HepG2 (cell line): Measurements from ENCODE around the gene ZC3H7B. TPM values are rescaled to one million over a fixed set of nuclear protein-coding genes. Genes with fewer than 3 reads are reported as not detected.

Experiments used
- ESRRA ChIP-seq: sonication (generic); formaldehyde crosslinking; IDR thresholded peaks from 2 replicates; pipeline ENCODE4 v1.5.1; 2020; ENCODE audit warnings: mild to moderate bottlenecking, low read depth, missing genetic modification reagents
- MYC ChIP-seq: sonication (generic); formaldehyde crosslinking; IDR thresholded peaks from 2 replicates; pipeline ENCODE4 v1.9.0; 2021; ENCODE audit warnings: missing genetic modification reagents, borderline replicate concordance
- SYNCRIP ChIP-seq: fragments of 200-400 bp; formaldehyde crosslinking; IDR thresholded peaks from 2 replicates; pipeline ENCODE4 v1.6.1; 2018; ENCODE audit warnings: mild to moderate bottlenecking, low read depth, low read length; ENCODE audit not compliant: insufficient read depth
- TEAD2 ChIP-seq: sonication (generic); formaldehyde crosslinking; IDR thresholded peaks from 2 replicates; pipeline ENCODE4 v1.9.0; 2021; ENCODE audit warnings: missing genetic modification reagents
- TMF1 ChIP-seq: sonication (generic); formaldehyde crosslinking; IDR thresholded peaks from 2 replicates; pipeline ENCODE4 v1.8.1; 2022; ENCODE audit warnings: low read depth, missing genetic modification reagents
- TOE1 ChIP-seq: sonication (generic); formaldehyde crosslinking; IDR thresholded peaks from 2 replicates; pipeline ENCODE4 v1.4.0; 2020; ENCODE audit warnings: mild to moderate bottlenecking, missing genetic modification reagents
- YEATS4 ChIP-seq: sonication (generic); formaldehyde crosslinking; IDR thresholded peaks from 2 replicates; pipeline ENCODE4 v1.4.0; 2020; ENCODE audit warnings: missing genetic modification reagents, borderline replicate concordance
- ZBTB8A ChIP-seq: sonication (generic); formaldehyde crosslinking; IDR thresholded peaks from 2 replicates; pipeline ENCODE4 v1.4.0; 2020; ENCODE audit warnings: mild to moderate bottlenecking, low read depth, missing genetic modification reagents, borderline replicate concordance
- ZNF17 ChIP-seq: sonication (generic); formaldehyde crosslinking; IDR thresholded peaks from 2 replicates; pipeline ENCODE4 v1.5.0; 2020; ENCODE audit warnings: mild to moderate bottlenecking, missing genetic modification reagents
- polyA plus RNA-seq, 8 experiments: library from polyadenylated mRNA; depleted of rRNA in 3 of 8; stranded (reverse) in 7 of 8; unstranded in 1 of 8; fragments of >200 nt; fragmentation: Illumina TruSeq in 4 of 8; extraction: Trizol in 4 of 8; gene quantifications; 2 replicates each; pipeline versions ENCODE4 v1.2.1 to v1.2.3, GENCODE V29; 2011 to 2016; ENCODE audit warnings: low read depth in 4 of 8, missing spikeins in 1 of 8, mixed read lengths in 1 of 8; ENCODE audit not compliant: insufficient read depth in 1 of 8
- total RNA-seq, 5 experiments: library from RNA; depleted of rRNA; stranded (reverse); fragments of >200 nt; fragmentation: Illumina TruSeq; extraction: Trizol; gene quantifications; 2 replicates each; pipeline ENCODE4 v1.2.3, GENCODE V29; 2016; ENCODE audit warnings: low read depth in 1 of 5
- TF ChIP-seq, protein P1 (sequence below): sonication (generic); formaldehyde crosslinking; IDR thresholded peaks from 2 replicates; pipeline ENCODE4 v1.4.0; 2020; ENCODE audit warnings: missing genetic modification reagents, borderline replicate concordance
- TF ChIP-seq, protein P2 (sequence below): sonication (generic); formaldehyde crosslinking; IDR thresholded peaks from 2 replicates; pipeline ENCODE4 v1.4.0; 2020; ENCODE audit warnings: missing genetic modification reagents, borderline replicate concordance
- TF ChIP-seq, protein P3 (sequence below): sonication (generic); formaldehyde crosslinking; IDR thresholded peaks from 2 replicates; pipeline ENCODE4 v1.5.0; 2020; ENCODE audit warnings: missing genetic modification reagents
- TF ChIP-seq, protein P4 (sequence below): sonication (generic); formaldehyde crosslinking; IDR thresholded peaks from 2 replicates; pipeline ENCODE4 v1.4.0; 2020; ENCODE audit warnings: mild to moderate bottlenecking, missing genetic modification reagents

ZC3H7B gene
- total and polyA plus RNA-seq, 2 of the 13 experiments (the other 11 are each of a cell fraction or from before 2014, with no cell fraction given) = 26.4 to 37.2 TPM

DNA sequence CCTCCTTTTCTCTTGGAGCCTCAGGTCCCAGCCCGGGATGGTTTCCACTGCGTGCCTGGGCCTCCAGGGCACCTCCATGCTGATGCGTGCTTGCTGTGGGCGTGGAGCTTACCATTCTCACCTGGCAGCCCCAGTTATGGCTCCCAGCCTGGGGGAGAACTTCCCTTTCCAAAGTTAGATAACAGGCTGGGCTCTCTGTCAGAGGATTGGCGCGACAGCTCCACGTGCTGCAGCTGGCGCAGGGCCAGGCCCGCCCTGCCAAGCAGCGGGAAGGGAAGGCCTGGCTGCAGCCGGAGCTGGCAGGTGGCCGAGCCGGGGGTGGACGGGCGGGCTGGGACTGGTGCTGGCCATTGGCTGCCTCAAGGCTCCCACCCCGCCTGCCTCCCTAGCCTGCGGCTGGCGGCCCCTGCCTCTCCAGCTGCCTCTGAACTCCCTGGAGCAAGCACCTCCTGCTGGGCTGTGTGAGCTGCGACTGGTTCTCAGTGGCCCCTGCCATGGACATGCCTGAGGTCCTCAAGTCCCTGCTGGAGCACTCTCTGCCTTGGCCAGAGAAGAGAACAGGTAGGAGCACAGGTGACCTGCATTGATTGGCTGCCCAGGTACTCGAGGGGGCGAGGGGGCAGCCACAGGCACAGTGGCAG is 65.8 kb downstream of the ZC3H7B start (continued):
- TF ChIP-seq, protein P1, sequence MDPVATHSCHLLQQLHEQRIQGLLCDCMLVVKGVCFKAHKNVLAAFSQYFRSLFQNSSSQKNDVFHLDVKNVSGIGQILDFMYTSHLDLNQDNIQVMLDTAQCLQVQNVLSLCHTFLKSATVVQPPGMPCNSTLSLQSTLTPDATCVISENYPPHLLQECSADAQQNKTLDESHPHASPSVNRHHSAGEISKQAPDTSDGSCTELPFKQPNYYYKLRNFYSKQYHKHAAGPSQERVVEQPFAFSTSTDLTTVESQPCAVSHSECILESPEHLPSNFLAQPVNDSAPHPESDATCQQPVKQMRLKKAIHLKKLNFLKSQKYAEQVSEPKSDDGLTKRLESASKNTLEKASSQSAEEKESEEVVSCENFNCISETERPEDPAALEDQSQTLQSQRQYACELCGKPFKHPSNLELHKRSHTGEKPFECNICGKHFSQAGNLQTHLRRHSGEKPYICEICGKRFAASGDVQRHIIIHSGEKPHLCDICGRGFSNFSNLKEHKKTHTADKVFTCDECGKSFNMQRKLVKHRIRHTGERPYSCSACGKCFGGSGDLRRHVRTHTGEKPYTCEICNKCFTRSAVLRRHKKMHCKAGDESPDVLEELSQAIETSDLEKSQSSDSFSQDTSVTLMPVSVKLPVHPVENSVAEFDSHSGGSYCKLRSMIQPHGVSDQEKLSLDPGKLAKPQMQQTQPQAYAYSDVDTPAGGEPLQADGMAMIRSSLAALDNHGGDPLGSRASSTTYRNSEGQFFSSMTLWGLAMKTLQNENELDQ = no peak
- TF ChIP-seq YEATS4 (CRISPR knock-in tag) (no peak), ZBTB8A (CRISPR knock-in tag) (no peak), ZNF17 (no peak), TMF1 (CRISPR knock-in tag) (0 out of 2 replicates have a peak, but pooled peaks have one; percentile 68), MYC (CRISPR knock-in tag) (peak; percentile 89), ESRRA (CRISPR knock-in tag) (0 out of 2 replicates have a peak, but pooled peaks have one; percentile 46), TOE1 (CRISPR knock-in tag) (no peak), SYNCRIP (no peak), TEAD2 (CRISPR knock-in tag) (no peak)
- TF ChIP-seq, protein P2, sequence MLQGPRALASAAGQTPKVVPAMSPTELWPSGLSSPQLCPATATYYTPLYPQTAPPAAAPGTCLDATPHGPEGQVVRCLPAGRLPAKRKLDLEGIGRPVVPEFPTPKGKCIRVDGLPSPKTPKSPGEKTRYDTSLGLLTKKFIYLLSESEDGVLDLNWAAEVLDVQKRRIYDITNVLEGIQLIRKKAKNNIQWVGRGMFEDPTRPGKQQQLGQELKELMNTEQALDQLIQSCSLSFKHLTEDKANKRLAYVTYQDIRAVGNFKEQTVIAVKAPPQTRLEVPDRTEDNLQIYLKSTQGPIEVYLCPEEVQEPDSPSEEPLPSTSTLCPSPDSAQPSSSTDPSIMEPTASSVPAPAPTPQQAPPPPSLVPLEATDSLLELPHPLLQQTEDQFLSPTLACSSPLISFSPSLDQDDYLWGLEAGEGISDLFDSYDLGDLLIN (CRISPR knock-in tag) = 0 out of 2 replicates have a peak, but pooled peaks have one; percentile 65
- TF ChIP-seq, protein P3, sequence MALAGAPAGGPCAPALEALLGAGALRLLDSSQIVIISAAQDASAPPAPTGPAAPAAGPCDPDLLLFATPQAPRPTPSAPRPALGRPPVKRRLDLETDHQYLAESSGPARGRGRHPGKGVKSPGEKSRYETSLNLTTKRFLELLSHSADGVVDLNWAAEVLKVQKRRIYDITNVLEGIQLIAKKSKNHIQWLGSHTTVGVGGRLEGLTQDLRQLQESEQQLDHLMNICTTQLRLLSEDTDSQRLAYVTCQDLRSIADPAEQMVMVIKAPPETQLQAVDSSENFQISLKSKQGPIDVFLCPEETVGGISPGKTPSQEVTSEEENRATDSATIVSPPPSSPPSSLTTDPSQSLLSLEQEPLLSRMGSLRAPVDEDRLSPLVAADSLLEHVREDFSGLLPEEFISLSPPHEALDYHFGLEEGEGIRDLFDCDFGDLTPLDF (CRISPR knock-in tag) = peak; percentile 46; the same call in 1 of the 2 replicates
- TF ChIP-seq, protein P4, sequence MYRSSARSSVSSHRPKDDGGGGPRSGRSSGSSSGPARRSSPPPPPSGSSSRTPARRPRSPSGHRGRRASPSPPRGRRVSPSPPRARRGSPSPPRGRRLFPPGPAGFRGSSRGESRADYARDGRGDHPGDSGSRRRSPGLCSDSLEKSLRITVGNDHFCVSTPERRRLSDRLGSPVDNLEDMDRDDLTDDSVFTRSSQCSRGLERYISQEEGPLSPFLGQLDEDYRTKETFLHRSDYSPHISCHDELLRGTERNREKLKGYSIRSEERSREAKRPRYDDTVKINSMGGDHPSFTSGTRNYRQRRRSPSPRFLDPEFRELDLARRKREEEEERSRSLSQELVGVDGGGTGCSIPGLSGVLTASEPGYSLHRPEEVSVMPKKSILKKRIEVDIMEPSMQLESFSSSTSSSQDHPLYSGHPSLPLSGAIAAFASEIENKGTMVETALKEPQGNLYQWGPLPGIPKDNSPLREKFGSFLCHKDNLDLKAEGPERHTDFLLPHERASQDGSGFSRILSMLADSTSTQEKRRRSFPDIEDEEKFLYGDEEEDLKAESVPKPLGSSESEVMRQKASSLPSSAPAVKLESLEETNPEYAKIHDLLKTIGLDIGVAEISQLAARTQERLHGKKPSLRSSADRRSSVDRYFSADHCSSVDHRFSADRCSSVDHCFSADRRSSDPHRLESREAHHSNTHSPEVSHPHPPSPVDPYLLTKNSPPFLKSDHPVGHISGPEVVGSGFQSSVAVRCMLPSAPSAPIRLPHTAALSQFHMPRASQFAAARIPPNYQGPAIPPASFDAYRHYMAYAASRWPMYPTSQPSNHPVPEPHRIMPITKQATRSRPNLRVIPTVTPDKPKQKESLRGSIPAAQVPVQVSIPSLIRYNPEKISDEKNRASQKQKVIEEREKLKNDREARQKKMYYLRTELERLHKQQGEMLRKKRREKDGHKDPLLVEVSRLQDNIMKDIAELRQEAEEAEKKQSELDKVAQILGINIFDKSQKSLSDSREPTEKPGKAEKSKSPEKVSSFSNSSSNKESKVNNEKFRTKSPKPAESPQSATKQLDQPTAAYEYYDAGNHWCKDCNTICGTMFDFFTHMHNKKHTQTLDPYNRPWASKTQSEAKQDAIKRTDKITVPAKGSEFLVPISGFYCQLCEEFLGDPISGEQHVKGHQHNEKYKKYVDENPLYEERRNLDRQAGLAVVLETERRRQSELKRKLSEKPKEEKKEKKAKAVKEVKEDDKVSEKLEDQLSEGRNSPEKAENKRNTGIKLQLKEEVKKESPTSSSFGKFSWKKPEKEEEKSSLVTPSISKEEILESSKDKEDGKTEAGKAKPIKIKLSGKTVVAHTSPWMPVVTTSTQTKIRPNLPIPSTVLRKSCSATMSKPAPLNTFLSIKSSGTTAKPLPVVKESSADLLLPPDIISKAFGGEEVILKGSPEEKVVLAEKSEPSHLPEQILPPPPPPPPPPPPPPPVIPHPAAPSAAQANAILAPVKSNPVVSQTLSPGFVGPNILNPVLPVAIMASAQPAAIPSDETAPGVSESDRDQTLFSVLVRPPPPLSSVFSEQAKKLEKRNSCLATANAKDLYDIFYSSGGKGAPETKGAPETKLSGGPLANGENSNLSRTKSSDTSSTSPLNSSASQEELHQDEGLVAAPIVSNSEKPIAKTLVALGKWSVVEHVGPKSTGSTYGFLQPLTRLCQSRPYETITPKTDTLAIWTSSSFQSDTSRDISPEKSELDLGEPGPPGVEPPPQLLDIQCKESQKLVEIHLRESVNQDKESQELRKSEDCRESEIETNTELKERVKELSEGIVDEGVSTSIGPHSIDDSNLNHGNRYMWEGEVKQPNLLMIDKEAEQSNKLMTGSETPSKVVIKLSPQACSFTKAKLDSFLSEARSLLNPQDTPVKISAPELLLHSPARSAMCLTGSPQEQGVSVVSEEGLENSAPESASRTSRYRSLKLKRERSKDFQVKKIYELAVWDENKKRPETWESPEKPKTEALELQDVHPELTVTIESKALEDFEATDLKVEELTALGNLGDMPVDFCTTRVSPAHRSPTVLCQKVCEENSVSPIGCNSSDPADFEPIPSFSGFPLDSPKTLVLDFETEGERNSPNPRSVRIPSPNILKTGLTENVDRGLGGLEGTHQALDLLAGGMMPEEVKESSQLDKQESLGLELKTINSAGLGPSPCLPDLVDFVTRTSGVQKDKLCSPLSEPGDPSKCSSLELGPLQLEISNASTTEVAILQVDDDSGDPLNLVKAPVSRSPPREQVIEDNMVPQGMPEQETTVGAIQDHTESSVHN = no peak
